Ascending aorta (tissue), 2 donors: Measurements from ENCODE around the gene UQCRC1. TPM values are rescaled to one million over a fixed set of nuclear protein-coding genes. Genes with fewer than 3 reads are reported as not detected.

Source experiments
- DNase-seq, 2 donors: peaks; one replicate each; pipeline ENCODE4 v3.0.0-alpha.2; 2019; ENCODE audit warnings: low spot score in 2 of 2
- H3K27ac ChIP-seq, 2 donors: fragments of 200-600 bp; sonication (generic); one replicate each; pipeline ENCODE4 v1.5.1; 2016 to 2017; ENCODE audit warnings: mild to moderate bottlenecking in 1 of 2
- H3K27me3 ChIP-seq: fragments of 200-600 bp; sonication (generic); one replicate; pipeline ENCODE4 v1.5.1; 2017
- H3K36me3 ChIP-seq, 2 donors: fragments of 200-600 bp; sonication (generic); one replicate each; pipeline ENCODE4 v1.5.1; 2016
- H3K4me1 ChIP-seq, 2 donors: fragments of 200-600 bp; sonication (generic); one replicate each; pipeline ENCODE4 v1.5.1; 2016 to 2017; ENCODE audit warnings: mild to moderate bottlenecking in 1 of 2
- H3K4me3 ChIP-seq, 2 donors: fragments of 200-600 bp; sonication (generic); one replicate each; pipeline ENCODE4 v1.5.1; 2016 to 2017; ENCODE audit warnings: mild to moderate bottlenecking in 1 of 2
- H3K9me3 ChIP-seq, 2 donors: fragments of 200-600 bp; sonication (generic); one replicate each; pipeline ENCODE4 v1.5.1; 2016
- intact Hi-C: fragments of 100-400 bp; cut with DNase I; formaldehyde crosslinking; loops from one replicate; pipeline ENCODE4 v1.15.1; 2023
- total RNA-seq: library from RNA; depleted of rRNA; stranded (reverse); fragments of >200 nt; gene quantifications from one replicate; pipeline ENCODE4 v1.1.0, GENCODE V29; 2016
- TF ChIP-seq, protein P1 (sequence below), 3 experiments: fragments of 200-600 bp in 2 of 3; fragments of 450-650 bp in 1 of 3; sonication (generic) in 2 of 3; IDR thresholded peaks; one replicate each; pipeline ENCODE4 v1.5.1; 2016 to 2019; ENCODE audit warnings: antibody characterized with exemption in 3 of 3, mild to moderate bottlenecking in 1 of 3, moderate library complexity in 1 of 3

The UQCRC1 gene
- total RNA-seq, 1 donor from 2014 or later: 193 TPM

DNA sequence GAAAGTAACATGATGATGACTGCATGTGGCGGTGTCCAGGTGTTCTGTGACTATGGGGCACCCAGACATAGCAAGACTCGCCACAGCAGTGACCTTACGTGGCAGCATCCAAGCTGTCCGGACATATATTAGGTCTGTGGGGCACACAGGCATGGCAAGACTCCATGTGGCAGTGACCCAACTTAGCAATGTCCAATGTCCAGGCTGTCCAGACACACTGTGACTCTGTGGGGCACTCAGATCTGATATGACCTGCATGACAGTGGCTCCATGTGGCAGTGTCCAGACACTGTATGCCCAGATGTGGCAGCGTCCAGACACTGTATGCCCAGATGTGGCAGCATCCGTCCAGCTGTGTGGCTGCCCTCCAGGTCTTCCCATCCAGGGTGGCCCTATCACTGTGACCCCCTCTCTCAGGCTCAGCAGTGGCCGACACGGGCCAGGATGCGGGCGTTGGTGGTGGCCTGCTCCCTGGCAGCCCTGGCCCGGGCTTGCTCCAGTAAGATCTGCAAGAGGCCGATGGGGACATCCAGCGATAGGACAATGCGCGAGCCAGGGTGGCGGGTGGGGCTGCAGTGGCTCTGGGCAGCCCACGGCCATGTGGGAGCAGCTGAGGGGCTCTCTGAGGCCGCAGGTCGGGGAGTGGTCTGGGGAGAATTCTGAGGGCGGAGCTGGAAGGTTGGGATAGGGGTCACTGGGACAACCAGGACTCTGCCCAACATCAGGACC is 46.9 kb downstream of the UQCRC1 start:
- H3K9me3 ChIP-seq: no peaks in the 10 kb centered on the region
- intact Hi-C loops: no loop called here
- DNase-seq: no peak
- no peak overlapping the region for H3K27ac ChIP-seq
- H3K36me3 ChIP-seq: no peaks in the 10 kb centered on the region
- peaks cover 10 to 23% of the 10 kb centered on the region in 2 donors for H3K4me1 ChIP-seq
- H3K27me3 ChIP-seq: no peaks in the 10 kb centered on the region
- TF ChIP-seq, protein P1, sequence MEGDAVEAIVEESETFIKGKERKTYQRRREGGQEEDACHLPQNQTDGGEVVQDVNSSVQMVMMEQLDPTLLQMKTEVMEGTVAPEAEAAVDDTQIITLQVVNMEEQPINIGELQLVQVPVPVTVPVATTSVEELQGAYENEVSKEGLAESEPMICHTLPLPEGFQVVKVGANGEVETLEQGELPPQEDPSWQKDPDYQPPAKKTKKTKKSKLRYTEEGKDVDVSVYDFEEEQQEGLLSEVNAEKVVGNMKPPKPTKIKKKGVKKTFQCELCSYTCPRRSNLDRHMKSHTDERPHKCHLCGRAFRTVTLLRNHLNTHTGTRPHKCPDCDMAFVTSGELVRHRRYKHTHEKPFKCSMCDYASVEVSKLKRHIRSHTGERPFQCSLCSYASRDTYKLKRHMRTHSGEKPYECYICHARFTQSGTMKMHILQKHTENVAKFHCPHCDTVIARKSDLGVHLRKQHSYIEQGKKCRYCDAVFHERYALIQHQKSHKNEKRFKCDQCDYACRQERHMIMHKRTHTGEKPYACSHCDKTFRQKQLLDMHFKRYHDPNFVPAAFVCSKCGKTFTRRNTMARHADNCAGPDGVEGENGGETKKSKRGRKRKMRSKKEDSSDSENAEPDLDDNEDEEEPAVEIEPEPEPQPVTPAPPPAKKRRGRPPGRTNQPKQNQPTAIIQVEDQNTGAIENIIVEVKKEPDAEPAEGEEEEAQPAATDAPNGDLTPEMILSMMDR (IDR thresholded peaks at IDR 0.05): no peak
- H3K4me3 ChIP-seq: no peak overlapping the region

DNA sequence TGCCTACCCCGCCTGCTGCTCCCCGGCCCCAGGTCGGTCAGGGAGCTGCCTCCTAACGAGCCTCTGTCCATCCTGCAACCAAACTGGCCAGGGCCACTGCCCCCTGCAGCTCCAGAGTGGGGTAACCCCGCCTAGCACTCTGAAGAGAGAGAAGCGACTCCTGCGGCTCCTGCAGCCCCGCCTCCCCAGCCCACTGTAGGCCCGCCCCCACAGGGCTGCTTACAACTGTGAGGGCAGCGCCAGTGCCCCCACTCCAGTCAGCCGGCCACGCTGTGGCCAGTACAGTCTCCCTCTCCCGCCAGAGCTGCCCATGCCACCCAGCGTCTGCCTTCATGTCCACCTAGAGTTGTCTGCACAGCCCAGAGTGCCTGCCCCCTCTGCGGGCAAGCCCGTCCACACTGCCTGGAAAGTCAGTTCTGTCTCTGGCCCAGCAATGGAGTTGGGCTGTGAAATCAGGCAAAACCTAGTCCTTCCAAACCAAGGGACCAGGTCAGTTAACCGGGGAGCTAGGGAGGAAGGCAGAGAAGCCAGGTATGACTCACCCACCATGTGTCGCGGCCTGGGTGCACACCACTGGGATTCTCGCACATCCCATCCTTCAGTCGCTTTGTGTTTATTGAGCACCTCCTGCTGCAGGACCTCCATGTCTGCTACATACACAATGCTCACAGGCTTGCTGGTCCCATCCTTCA is 48.3 kb downstream of the UQCRC1 start:
- peaks cover 15 to 31% of the 10 kb centered on the region in 2 donors for H3K4me1 ChIP-seq
- intact Hi-C loops: no loop called here
- DNase-seq: peak in 1 of 2 donors; percentile 86
- TF ChIP-seq, protein P1 (IDR thresholded peaks at IDR 0.05): peak in 2 of 3 experiments; percentile 29 to 35
- no peaks in the 10 kb centered on the region for H3K9me3 ChIP-seq
- H3K36me3 ChIP-seq: no peaks in the 10 kb centered on the region
- H3K27me3 ChIP-seq: no peaks in the 10 kb centered on the region
- H3K4me3 ChIP-seq: peak overlapping the region; percentile 42 to 71
- H3K27ac ChIP-seq: peak overlapping the region; percentile 69 to 83

DNA sequence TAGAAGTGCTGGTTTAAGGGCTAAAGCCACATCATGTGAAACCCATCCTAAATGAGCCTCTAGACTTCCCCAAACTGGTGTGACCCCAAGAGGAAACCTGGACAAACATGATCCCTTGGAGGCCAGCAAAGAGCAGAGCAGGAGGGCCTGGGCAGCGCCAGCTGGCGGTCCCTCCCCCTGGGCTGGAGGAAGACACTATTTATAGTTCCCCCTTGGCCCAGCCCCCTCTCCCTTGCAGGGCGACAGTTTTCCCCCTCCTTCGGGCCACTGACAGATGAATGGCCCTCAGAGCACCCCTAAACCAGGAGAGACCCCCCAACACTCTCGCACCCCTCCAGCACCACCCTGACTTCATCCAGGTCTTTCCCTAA is 48.8 kb downstream of the UQCRC1 start:
- DNase-seq: no peak
- TF ChIP-seq, protein P1 (IDR thresholded peaks at IDR 0.05): no peak
- Histone ChIP-seq H3K27me3 (no peaks in the 10 kb centered on the region), H3K36me3 (no peaks in the 10 kb centered on the region), H3K9me3 (no peaks in the 10 kb centered on the region), H3K4me1 (peaks cover 15 to 34% of the 10 kb centered on the region in 2 donors), H3K27ac (peak overlapping the region; percentile 69 to 83), H3K4me3 (peak overlapping the region; percentile 42 to 71)
- intact Hi-C loops: loop anchor here (1.0 kb wide), 1 partner anchor 75 kb away; the partner anchor contains the start of gene SLC26A6

DNA sequence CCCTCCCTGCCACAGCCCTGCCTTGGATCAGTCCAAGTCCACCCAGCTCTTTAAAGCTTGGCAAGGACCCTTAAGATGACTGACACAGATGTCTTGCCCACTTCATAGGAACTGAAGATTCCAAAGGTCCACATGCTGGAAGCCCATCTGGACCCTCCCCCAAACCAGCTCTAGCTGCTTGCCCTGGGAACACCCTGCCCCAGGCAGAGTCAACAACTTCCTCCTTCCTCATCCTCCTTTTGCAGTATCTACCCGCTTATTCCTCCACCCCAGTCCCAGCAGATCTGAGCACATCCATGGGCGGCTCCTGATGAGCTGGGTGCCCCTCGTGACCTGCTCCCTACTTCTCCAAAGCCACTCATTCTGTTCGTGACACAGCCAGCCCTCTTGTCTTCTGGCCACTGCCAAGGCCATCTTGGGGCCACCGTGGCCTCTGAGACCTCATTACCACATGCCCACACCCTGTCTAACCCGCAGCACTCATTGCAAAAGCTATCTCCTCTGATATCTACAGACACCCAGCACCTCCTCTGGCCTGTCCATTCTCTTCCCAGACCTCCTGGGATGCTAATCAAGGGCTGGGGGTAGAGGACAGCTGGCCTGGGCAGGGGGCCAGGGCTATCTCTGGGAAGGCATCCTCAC is 50.8 kb downstream of the UQCRC1 start:
- Histone ChIP-seq H3K27me3 (no peaks in the 10 kb centered on the region), H3K27ac (peak overlapping the region; percentile 44 to 83), H3K9me3 (no peaks in the 10 kb centered on the region), H3K4me1 (peaks cover 15 to 34% of the 10 kb centered on the region in 2 donors), H3K36me3 (no peaks in the 10 kb centered on the region), H3K4me3 (no peak overlapping the region)
- TF ChIP-seq, protein P1 (IDR thresholded peaks at IDR 0.05): peak in 1 of 3 experiments; percentile 4
- intact Hi-C loops: loop anchor here (1.0 to 5.0 kb wide), 2 partner anchors 37 to 129 kb away; partner anchors contain the start of genes COL7A1 and NCKIPSD
- DNase-seq: peak in 1 of 2 donors; percentile 39

DNA sequence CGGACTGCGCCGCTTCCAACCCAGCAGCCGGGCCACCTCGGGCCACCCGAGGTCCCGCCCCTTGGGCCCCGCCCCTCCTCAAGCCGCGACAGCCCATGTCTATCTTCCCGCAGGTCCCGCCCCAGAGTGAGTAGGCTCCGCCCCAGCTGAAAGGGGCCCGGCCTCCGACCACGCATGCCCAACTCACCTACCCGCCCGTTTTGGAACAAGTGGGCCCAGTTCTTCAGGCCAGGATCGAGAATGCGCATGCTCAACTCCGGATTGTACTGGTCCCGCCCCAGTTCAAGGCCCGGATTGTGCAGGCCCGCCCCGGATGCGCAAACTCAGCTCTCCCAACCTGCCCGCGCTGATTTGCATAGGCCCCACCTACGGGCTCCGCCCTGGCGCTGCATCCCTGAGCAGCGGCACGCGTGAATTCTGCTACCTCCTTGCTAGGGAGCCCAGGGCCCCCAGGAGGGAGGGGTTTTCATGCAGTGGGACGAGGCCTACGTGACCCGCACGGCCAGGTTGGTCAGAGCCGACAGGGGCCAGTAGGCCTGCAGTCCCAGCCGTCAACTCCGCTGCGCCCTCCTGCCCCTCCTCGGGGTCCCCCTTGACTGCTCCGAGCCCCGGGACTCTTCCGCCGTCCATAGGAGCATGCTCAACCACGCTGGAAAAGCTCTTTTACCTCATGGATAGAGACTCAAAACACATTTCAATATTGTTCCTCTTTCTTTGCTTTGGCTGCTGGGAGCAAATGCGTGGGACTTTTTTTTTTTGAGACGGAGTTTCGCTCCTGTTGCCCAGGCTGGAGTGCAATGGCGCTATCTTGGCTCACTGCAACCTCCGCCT is 52.4 kb downstream of the UQCRC1 start, which contains the start of gene PFKFB4:
Gene PFKFB4 (minus strand): TSS at position 8 of the 831 bp plus-strand sequence. CDS start 26 bp downstream, outside the sequence.
- TF ChIP-seq, protein P1 (IDR thresholded peaks at IDR 0.05): peak in 1 of 3 experiments; percentile 5
- Histone ChIP-seq H3K36me3 (no peaks in the 10 kb centered on the region), H3K9me3 (no peaks in the 10 kb centered on the region), H3K4me3 (peak within 1 kb of the TSS; percentile 57 to 83), H3K27ac (peak within 1 kb of the TSS; percentile 44 to 84), H3K27me3 (no peaks in the 10 kb centered on the region), H3K4me1 (peaks cover 15 to 34% of the 10 kb centered on the region in 2 donors)
- intact Hi-C loops: loop anchor here (2.0 to 5.0 kb wide), 6 partner anchors 52 to 130 kb away; partner anchors contain the start of genes NCKIPSD, SHISA5, SLC26A6 and UQCRC1
- peak; percentile 99 to 100 for DNase-seq
